HEK293 (cell line): Measurements from ENCODE around the gene ZMYND15.
A peak's percentile ranks its signal among the peaks of the same experiment; 100 is the strongest.

ENCODE experiments used
- BCL11A ChIP-seq: fragments of 450-650 bp; formaldehyde crosslinking; IDR thresholded peaks from 2 replicates; pipeline ENCODE4 v1.5.1; 2016; ENCODE audit warnings: low read depth, missing biosample characterization, missing genetic modification characterization
- BCL11B ChIP-seq: fragments of 450-650 bp; formaldehyde crosslinking; IDR thresholded peaks from 2 replicates; pipeline ENCODE4 v1.5.1; 2016; ENCODE audit warnings: low read depth, missing biosample characterization, missing genetic modification characterization
- EGR2 ChIP-seq: fragments of 450-650 bp; formaldehyde crosslinking; IDR thresholded peaks from 2 replicates; pipeline ENCODE4 v1.5.1; 2016; ENCODE audit warnings: low read depth, missing biosample characterization, missing genetic modification characterization
- HIC1 ChIP-seq: fragments of 450-650 bp; formaldehyde crosslinking; IDR thresholded peaks from 2 replicates; pipeline ENCODE4 v1.5.1; 2016; ENCODE audit warnings: missing biosample characterization, missing genetic modification characterization
- KLF1 ChIP-seq: fragments of 450-650 bp; formaldehyde crosslinking; IDR thresholded peaks from 2 replicates; pipeline ENCODE4 v1.5.1; 2016; ENCODE audit warnings: missing biosample characterization, missing genetic modification characterization
- KLF8 ChIP-seq: fragments of 450-650 bp; formaldehyde crosslinking; IDR thresholded peaks from 2 replicates; pipeline ENCODE4 v1.5.1; 2016; ENCODE audit warnings: missing biosample characterization, missing genetic modification characterization
- PATZ1 ChIP-seq: fragments of 450-650 bp; formaldehyde crosslinking; IDR thresholded peaks from 2 replicates; pipeline ENCODE4 v1.5.1; 2016; ENCODE audit warnings: missing biosample characterization, missing genetic modification characterization
- PRDM4 ChIP-seq: fragments of 450-650 bp; formaldehyde crosslinking; IDR thresholded peaks from 2 replicates; pipeline ENCODE4 v1.5.1; 2017; ENCODE audit warnings: missing biosample characterization, missing genetic modification characterization
- SCRT2 ChIP-seq: fragments of 450-650 bp; formaldehyde crosslinking; IDR thresholded peaks from 2 replicates; pipeline ENCODE4 v1.5.1; 2016; ENCODE audit warnings: missing biosample characterization, missing genetic modification characterization
- WT1 ChIP-seq: fragments of 450-650 bp; formaldehyde crosslinking; IDR thresholded peaks from 2 replicates; pipeline ENCODE4 v1.5.1; 2016; ENCODE audit warnings: missing biosample characterization, missing genetic modification characterization
- YY2 ChIP-seq: fragments of 450-650 bp; formaldehyde crosslinking; IDR thresholded peaks from 2 replicates; pipeline ENCODE4 v1.5.1; 2016; ENCODE audit warnings: missing biosample characterization, missing genetic modification characterization
- ZEB2 ChIP-seq: fragments of 450-650 bp; formaldehyde crosslinking; IDR thresholded peaks from 2 replicates; pipeline ENCODE4 v1.5.1; 2016; ENCODE audit warnings: missing biosample characterization, missing genetic modification characterization
- ZFP69B ChIP-seq: fragments of 450-650 bp; formaldehyde crosslinking; IDR thresholded peaks from 2 replicates; pipeline ENCODE4 v1.5.1; 2016; ENCODE audit warnings: missing biosample characterization, missing genetic modification characterization
- ZIC2 ChIP-seq: fragments of 450-650 bp; formaldehyde crosslinking; IDR thresholded peaks from 2 replicates; pipeline ENCODE4 v1.5.1; 2016; ENCODE audit warnings: missing biosample characterization, missing genetic modification characterization
- ZNF155 ChIP-seq: fragments of 450-650 bp; formaldehyde crosslinking; IDR thresholded peaks from 2 replicates; pipeline ENCODE4 v1.5.1; 2016; ENCODE audit warnings: missing biosample characterization, missing genetic modification characterization
- ZNF2 ChIP-seq: fragments of 450-650 bp; formaldehyde crosslinking; IDR thresholded peaks from 2 replicates; pipeline ENCODE4 v1.5.1; 2016; ENCODE audit warnings: missing biosample characterization, missing genetic modification characterization
- ZNF211 ChIP-seq: fragments of 450-650 bp; formaldehyde crosslinking; IDR thresholded peaks from 2 replicates; pipeline ENCODE4 v1.5.1; 2016; ENCODE audit warnings: low read depth, missing biosample characterization, missing genetic modification characterization
- ZNF24 ChIP-seq: fragments of 450-650 bp; formaldehyde crosslinking; IDR thresholded peaks from 2 replicates; pipeline ENCODE4 v1.5.1; 2016; ENCODE audit warnings: missing biosample characterization, missing genetic modification characterization
- ZNF341 ChIP-seq: fragments of 450-650 bp; formaldehyde crosslinking; IDR thresholded peaks from 2 replicates; pipeline ENCODE4; 2016; ENCODE audit warnings: low read depth, missing biosample characterization, missing genetic modification characterization
- ZNF48 ChIP-seq: fragments of 450-650 bp; formaldehyde crosslinking; IDR thresholded peaks from 2 replicates; pipeline ENCODE4 v1.5.1; 2016; ENCODE audit warnings: missing biosample characterization, missing genetic modification characterization
- ZNF623 ChIP-seq: fragments of 450-650 bp; formaldehyde crosslinking; IDR thresholded peaks from 2 replicates; pipeline ENCODE4 v1.5.1; 2016; ENCODE audit warnings: missing biosample characterization, missing genetic modification characterization
- ZNF629 ChIP-seq: fragments of 450-650 bp; formaldehyde crosslinking; IDR thresholded peaks from 2 replicates; pipeline ENCODE4 v1.5.1; 2017; ENCODE audit warnings: missing biosample characterization, missing genetic modification characterization
- ZNF692 ChIP-seq: fragments of 450-650 bp; formaldehyde crosslinking; IDR thresholded peaks from 2 replicates; pipeline ENCODE4 v1.5.1; 2016; ENCODE audit warnings: missing biosample characterization, missing genetic modification characterization
- ZNF707 ChIP-seq: fragments of 450-650 bp; formaldehyde crosslinking; IDR thresholded peaks from 2 replicates; pipeline ENCODE4 v1.5.1; 2016; ENCODE audit warnings: missing biosample characterization, missing genetic modification characterization
- ZSCAN5A ChIP-seq: fragments of 450-650 bp; formaldehyde crosslinking; IDR thresholded peaks from 2 replicates; pipeline ENCODE4 v1.5.1; 2016; ENCODE audit warnings: missing biosample characterization, missing genetic modification characterization
- ZXDB ChIP-seq: fragments of 450-650 bp; formaldehyde crosslinking; IDR thresholded peaks from 2 replicates; pipeline ENCODE4 v1.5.1; 2016; ENCODE audit warnings: missing biosample characterization, missing genetic modification characterization
- TF ChIP-seq, protein P1 (sequence below): fragments of 450-650 bp; formaldehyde crosslinking; IDR thresholded peaks from 2 replicates; pipeline ENCODE4 v1.5.1; 2016; ENCODE audit warnings: missing biosample characterization, missing genetic modification characterization

The ZMYND15 gene

DNA sequence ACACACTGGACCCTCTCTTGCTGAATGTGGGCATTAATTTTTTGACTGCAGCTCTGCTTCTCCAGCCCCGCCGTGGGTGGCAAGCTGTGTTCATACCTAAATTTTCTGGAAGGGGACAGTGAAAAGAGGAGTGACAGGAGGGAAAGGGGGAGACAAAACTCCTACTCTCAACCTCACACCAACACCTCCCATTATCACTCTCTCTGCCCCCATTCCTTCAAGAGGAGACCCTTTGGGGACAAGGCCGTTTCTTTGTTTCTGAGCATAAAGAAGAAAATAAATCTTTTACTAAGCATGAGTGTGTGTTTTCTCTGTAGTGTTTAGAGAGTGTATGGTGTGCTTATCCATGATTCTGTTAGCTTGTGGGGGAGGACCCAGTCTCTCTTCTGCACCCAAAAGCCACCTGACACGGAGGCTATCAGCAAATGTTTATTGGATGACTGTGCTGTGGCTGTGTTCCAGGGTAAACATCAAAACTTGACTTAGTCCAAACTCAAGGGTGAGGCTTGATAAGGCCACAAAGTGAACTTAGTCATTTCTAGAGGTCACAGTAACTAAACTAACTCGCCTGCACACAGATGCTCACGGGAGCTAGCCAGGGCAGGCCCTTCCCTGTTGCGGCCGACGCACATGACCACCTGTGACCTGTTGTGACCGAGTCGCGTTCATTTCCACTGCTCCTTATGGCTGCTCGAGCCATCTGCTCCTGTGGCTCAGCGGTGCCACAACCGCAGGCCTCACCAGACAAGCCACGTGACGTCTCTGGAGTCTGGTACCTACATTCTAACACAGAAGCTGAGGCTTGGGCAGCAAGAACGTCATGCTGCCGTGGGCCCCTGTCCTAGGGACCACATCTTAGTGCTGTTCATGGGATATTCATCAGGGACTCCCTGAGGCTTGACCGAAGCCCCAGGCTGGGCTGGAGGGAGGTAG is 18.2 kb upstream of the ZMYND15 start (continued):
- no peak for TF ChIP-seq ZNF155 (tag by site-specific recombination)
- TF ChIP-seq, protein P1, sequence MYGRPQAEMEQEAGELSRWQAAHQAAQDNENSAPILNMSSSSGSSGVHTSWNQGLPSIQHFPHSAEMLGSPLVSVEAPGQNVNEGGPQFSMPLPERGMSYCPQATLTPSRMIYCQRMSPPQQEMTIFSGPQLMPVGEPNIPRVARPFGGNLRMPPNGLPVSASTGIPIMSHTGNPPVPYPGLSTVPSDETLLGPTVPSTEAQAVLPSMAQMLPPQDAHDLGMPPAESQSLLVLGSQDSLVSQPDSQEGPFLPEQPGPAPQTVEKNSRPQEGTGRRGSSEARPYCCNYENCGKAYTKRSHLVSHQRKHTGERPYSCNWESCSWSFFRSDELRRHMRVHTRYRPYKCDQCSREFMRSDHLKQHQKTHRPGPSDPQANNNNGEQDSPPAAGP (tag by site-specific recombination): peak; percentile 92
- peak; percentile 47; the same call in 1 of the 2 replicates for TF ChIP-seq ZFP69B (tag by site-specific recombination)
- TF ChIP-seq ZNF48 (tag by site-specific recombination): no peak
- TF ChIP-seq KLF8 (tag by site-specific recombination): peak; percentile 82
- TF ChIP-seq KLF1: peak; percentile 71
- peak; percentile 46 for TF ChIP-seq ZIC2 (tag by site-specific recombination)
- peak; percentile 77 for TF ChIP-seq ZXDB
- TF ChIP-seq ZSCAN5A (tag by site-specific recombination): no peak
- TF ChIP-seq ZNF692 (tag by site-specific recombination): peak; percentile 70; the same call in 1 of the 2 replicates
- TF ChIP-seq WT1 (tag by site-specific recombination): peak; percentile 80
- TF ChIP-seq ZNF341 (tag by site-specific recombination): no peak
- peak; percentile 81; the same call in 1 of the 2 replicates for TF ChIP-seq ZNF24 (tag by site-specific recombination)
- no peak for TF ChIP-seq YY2 (tag by site-specific recombination)
- TF ChIP-seq HIC1 (tag by site-specific recombination): peak; percentile 61
- no peak for TF ChIP-seq ZNF211 (tag by site-specific recombination)
- 0 out of 2 replicates have a peak, but pooled peaks have one; percentile 68 for TF ChIP-seq ZNF2 (tag by site-specific recombination)
- TF ChIP-seq EGR2 (tag by site-specific recombination): peak; percentile 33; the same call in 1 of the 2 replicates
- TF ChIP-seq ZNF623: 0 out of 2 replicates have a peak, but pooled peaks have one; percentile 8
- peak; percentile 87 for TF ChIP-seq ZEB2 (tag by site-specific recombination)
- TF ChIP-seq PRDM4: 0 out of 2 replicates have a peak, but pooled peaks have one; percentile 18
- TF ChIP-seq BCL11A: peak; percentile 95
- peak; percentile 84 for TF ChIP-seq ZNF629
- TF ChIP-seq SCRT2: peak; percentile 98
- no peak for TF ChIP-seq ZNF707
- peak; percentile 32; the same call in 1 of the 2 replicates for TF ChIP-seq PATZ1 (tag by site-specific recombination)
- no peak for TF ChIP-seq BCL11B (tag by site-specific recombination)
